K562 (cell line): ENCODE measurements around the gene GALNT5. TPM values are rescaled to one million over a fixed set of nuclear protein-coding genes. Genes with fewer than 3 reads are reported as not detected.

Experiments
- ARID1B ChIP-seq: fragments of 450-650 bp; IDR thresholded peaks from 2 replicates; pipeline ENCODE4 v1.6.1; 2016; ENCODE audit warnings: antibody characterized with exemption, mild to moderate bottlenecking, inconsistent platforms
- LARP7 ChIP-seq: fragments of 450-650 bp; IDR thresholded peaks from 2 replicates; pipeline ENCODE4 v1.6.1; 2016
- LCOR ChIP-seq: sonication (generic); formaldehyde crosslinking; IDR thresholded peaks from 2 replicates; pipeline ENCODE4 v1.8.0; 2022; ENCODE audit warnings: mild to moderate bottlenecking, missing genetic modification reagents
- polyA plus RNA-seq, 8 experiments: library from polyadenylated mRNA; depleted of rRNA in 4 of 8; stranded (reverse) in 5 of 8; unstranded in 3 of 8; fragments of >200 nt; fragmentation: Nextera tagmentation in 2 of 8; fragmentation: Illumina TruSeq in 1 of 8; extraction: Ambion mirVana in 2 of 8; extraction: Trizol in 1 of 8; gene quantifications; 2 replicates each; pipeline versions ENCODE4 v1.2.1 to v1.2.3, GENCODE V29; 2011 to 2014; ENCODE audit warnings: inconsistent platforms in 1 of 8, missing spikeins in 1 of 8
- total RNA-seq, 7 experiments: library from RNA; depleted of rRNA in 6 of 7; stranded (reverse); fragments of >200 nt in 6 of 7; fragmentation: Illumina TruSeq in 2 of 7; extraction: Trizol in 2 of 7; gene quantifications; 2 replicates each; pipeline versions ENCODE4 v1.2.1 to v1.2.3, GENCODE V29; 2011 to 2021; ENCODE audit warnings: low replicate concordance in 1 of 7
- TF ChIP-seq, protein P1 (sequence below): fragments of 450-650 bp; formaldehyde crosslinking; IDR thresholded peaks from 2 replicates; pipeline ENCODE4 v1.4.0; 2020; ENCODE audit warnings: mild to moderate bottlenecking
- TF ChIP-seq, protein P2 (sequence below): fragments of 200-600 bp; sonication (generic); IDR thresholded peaks from one replicate; pipeline ENCODE4 v1.6.1; 2012; ENCODE audit warnings: mild to moderate bottlenecking, low read depth, low read length, inconsistent platforms
- TF ChIP-seq, protein P3 (sequence below): sonication (generic); formaldehyde crosslinking; IDR thresholded peaks from 2 replicates; pipeline ENCODE4 v1.8.1; 2023; ENCODE audit warnings: mild to moderate bottlenecking, missing genetic modification reagents
- TF ChIP-seq, protein P4 (sequence below): IDR thresholded peaks from 2 replicates; pipeline ENCODE4 v1.6.1; 2014; ENCODE audit warnings: antibody characterized with exemption

The GALNT5 gene
- total and polyA plus RNA-seq, 9 of the 15 experiments (the other 6 are each of a cell fraction or from before 2014, with no cell fraction given) = 21.6 to 73.0 (median 54.7) TPM

DNA sequence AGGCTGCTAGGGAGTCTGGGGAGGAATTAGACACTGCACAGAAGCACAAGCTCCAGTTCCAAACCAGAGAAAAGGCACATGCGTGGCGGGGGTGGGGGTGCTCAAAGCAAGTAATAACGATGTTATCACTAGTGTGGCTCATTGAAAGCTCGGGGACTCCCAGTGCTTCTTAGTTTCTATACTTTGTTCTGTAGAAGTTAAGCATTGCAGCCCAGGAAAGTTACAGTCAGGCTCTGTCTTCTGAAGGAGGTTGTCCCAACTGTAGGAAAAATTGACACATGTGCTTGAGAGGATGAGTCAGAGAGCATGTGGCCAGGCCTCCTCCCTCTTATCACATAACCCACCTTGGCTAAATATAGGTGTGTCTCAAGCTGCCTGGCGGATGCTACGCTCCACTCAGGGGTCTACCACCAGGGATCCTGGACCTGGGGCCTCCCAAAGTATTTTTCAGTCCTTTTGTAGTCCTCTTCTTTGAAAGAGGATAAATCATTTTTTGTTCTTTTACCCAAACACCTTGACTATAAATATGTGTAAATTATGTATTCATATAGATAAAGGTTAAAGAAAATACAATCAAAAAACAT, 3.8 kb downstream of the GALNT5 start (continued):
- TF ChIP-seq, protein P1, sequence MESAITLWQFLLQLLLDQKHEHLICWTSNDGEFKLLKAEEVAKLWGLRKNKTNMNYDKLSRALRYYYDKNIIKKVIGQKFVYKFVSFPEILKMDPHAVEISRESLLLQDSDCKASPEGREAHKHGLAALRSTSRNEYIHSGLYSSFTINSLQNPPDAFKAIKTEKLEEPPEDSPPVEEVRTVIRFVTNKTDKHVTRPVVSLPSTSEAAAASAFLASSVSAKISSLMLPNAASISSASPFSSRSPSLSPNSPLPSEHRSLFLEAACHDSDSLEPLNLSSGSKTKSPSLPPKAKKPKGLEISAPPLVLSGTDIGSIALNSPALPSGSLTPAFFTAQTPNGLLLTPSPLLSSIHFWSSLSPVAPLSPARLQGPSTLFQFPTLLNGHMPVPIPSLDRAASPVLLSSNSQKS (CRISPR knock-in tag) = no peak
- TF ChIP-seq, protein P2, sequence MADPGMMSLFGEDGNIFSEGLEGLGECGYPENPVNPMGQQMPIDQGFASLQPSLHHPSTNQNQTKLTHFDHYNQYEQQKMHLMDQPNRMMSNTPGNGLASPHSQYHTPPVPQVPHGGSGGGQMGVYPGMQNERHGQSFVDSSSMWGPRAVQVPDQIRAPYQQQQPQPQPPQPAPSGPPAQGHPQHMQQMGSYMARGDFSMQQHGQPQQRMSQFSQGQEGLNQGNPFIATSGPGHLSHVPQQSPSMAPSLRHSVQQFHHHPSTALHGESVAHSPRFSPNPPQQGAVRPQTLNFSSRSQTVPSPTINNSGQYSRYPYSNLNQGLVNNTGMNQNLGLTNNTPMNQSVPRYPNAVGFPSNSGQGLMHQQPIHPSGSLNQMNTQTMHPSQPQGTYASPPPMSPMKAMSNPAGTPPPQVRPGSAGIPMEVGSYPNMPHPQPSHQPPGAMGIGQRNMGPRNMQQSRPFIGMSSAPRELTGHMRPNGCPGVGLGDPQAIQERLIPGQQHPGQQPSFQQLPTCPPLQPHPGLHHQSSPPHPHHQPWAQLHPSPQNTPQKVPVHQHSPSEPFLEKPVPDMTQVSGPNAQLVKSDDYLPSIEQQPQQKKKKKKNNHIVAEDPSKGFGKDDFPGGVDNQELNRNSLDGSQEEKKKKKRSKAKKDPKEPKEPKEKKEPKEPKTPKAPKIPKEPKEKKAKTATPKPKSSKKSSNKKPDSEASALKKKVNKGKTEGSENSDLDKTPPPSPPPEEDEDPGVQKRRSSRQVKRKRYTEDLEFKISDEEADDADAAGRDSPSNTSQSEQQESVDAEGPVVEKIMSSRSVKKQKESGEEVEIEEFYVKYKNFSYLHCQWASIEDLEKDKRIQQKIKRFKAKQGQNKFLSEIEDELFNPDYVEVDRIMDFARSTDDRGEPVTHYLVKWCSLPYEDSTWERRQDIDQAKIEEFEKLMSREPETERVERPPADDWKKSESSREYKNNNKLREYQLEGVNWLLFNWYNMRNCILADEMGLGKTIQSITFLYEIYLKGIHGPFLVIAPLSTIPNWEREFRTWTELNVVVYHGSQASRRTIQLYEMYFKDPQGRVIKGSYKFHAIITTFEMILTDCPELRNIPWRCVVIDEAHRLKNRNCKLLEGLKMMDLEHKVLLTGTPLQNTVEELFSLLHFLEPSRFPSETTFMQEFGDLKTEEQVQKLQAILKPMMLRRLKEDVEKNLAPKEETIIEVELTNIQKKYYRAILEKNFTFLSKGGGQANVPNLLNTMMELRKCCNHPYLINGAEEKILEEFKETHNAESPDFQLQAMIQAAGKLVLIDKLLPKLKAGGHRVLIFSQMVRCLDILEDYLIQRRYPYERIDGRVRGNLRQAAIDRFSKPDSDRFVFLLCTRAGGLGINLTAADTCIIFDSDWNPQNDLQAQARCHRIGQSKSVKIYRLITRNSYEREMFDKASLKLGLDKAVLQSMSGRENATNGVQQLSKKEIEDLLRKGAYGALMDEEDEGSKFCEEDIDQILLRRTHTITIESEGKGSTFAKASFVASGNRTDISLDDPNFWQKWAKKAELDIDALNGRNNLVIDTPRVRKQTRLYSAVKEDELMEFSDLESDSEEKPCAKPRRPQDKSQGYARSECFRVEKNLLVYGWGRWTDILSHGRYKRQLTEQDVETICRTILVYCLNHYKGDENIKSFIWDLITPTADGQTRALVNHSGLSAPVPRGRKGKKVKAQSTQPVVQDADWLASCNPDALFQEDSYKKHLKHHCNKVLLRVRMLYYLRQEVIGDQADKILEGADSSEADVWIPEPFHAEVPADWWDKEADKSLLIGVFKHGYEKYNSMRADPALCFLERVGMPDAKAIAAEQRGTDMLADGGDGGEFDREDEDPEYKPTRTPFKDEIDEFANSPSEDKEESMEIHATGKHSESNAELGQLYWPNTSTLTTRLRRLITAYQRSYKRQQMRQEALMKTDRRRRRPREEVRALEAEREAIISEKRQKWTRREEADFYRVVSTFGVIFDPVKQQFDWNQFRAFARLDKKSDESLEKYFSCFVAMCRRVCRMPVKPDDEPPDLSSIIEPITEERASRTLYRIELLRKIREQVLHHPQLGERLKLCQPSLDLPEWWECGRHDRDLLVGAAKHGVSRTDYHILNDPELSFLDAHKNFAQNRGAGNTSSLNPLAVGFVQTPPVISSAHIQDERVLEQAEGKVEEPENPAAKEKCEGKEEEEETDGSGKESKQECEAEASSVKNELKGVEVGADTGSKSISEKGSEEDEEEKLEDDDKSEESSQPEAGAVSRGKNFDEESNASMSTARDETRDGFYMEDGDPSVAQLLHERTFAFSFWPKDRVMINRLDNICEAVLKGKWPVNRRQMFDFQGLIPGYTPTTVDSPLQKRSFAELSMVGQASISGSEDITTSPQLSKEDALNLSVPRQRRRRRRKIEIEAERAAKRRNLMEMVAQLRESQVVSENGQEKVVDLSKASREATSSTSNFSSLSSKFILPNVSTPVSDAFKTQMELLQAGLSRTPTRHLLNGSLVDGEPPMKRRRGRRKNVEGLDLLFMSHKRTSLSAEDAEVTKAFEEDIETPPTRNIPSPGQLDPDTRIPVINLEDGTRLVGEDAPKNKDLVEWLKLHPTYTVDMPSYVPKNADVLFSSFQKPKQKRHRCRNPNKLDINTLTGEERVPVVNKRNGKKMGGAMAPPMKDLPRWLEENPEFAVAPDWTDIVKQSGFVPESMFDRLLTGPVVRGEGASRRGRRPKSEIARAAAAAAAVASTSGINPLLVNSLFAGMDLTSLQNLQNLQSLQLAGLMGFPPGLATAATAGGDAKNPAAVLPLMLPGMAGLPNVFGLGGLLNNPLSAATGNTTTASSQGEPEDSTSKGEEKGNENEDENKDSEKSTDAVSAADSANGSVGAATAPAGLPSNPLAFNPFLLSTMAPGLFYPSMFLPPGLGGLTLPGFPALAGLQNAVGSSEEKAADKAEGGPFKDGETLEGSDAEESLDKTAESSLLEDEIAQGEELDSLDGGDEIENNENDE = no peak
- TF ChIP-seq LARP7 (no peak), ARID1B (peak; percentile 99), LCOR (CRISPR knock-in tag) (peak; percentile 91)
- TF ChIP-seq, protein P3, sequence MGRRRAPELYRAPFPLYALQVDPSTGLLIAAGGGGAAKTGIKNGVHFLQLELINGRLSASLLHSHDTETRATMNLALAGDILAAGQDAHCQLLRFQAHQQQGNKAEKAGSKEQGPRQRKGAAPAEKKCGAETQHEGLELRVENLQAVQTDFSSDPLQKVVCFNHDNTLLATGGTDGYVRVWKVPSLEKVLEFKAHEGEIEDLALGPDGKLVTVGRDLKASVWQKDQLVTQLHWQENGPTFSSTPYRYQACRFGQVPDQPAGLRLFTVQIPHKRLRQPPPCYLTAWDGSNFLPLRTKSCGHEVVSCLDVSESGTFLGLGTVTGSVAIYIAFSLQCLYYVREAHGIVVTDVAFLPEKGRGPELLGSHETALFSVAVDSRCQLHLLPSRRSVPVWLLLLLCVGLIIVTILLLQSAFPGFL (CRISPR knock-in tag) = no peak
- TF ChIP-seq, protein P4, sequence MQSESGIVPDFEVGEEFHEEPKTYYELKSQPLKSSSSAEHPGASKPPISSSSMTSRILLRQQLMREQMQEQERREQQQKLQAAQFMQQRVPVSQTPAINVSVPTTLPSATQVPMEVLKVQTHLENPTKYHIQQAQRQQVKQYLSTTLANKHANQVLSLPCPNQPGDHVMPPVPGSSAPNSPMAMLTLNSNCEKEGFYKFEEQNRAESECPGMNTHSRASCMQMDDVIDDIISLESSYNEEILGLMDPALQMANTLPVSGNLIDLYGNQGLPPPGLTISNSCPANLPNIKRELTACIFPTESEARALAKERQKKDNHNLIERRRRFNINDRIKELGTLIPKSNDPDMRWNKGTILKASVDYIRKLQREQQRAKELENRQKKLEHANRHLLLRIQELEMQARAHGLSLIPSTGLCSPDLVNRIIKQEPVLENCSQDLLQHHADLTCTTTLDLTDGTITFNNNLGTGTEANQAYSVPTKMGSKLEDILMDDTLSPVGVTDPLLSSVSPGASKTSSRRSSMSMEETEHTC = peak; percentile 100
